DMS153 treated with DMSO at 0.1 percent for 48 hours (cell line): ENCODE measurements around the gene NBR1.
"Not testable (repeated sequence)": the region's sequence is repeated elsewhere in the genome, so short reads cannot be mapped to it uniquely, and the experiment has no call there.

Source experiments
- DNase-seq: peaks from one replicate; lab custom pipeline; 2025; ENCODE audit not compliant: unreplicated experiment; lab: John Stamatoyannopoulos, UW

NBR1 gene

GRCh38 chr17:43155666-43156065 lies 15.3 kb upstream of the NBR1 start:
- no peak for DNase-seq

DNA sequence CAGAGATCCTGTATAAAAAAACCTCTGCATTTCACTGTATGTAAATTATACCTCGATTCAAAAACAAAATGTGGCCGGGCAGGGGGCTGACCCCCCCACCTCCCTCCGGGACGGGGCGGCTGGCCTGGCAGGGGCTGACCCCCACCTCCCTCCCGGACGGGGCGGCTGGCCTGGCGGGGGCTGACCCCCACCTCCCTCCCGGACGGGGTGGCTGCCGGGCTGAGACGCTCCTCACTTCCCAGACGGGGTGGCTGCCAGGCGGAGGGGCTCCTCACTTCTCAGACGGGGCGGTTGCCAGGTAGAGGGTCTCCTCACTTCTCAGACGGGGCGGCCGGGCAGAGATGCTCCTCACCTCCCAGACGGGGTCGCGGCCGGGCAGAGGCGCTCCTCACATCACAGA lies 11.8 kb upstream of the NBR1 start:
- DNase-seq: not testable (repeated sequence)

GRCh38 chr17:43159957-43160356 lies 11.1 kb upstream of the NBR1 start:
- DNase-seq: not testable (repeated sequence)

DNA sequence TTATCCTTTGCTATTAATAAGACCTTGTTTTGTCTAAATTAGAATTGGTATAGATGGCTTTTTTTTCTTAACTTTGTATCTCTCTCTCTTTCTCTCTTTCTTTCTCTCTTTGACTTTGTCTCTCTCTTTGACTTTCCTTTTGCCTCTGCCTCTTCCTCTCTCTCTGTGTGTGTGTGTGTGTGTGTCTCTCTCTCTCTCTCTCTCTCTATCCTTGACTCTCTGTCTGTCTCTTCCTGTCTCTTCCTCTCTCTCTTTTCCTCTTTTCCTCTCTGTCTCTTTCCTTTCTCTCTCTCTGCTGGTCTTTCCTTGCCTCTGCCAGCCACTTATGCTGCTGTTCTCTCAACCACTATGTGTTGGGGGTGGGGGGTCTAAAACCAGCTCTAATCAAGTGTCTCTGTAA lies 5.0 kb upstream of the NBR1 start:
- not testable (repeated sequence) for DNase-seq

DNA sequence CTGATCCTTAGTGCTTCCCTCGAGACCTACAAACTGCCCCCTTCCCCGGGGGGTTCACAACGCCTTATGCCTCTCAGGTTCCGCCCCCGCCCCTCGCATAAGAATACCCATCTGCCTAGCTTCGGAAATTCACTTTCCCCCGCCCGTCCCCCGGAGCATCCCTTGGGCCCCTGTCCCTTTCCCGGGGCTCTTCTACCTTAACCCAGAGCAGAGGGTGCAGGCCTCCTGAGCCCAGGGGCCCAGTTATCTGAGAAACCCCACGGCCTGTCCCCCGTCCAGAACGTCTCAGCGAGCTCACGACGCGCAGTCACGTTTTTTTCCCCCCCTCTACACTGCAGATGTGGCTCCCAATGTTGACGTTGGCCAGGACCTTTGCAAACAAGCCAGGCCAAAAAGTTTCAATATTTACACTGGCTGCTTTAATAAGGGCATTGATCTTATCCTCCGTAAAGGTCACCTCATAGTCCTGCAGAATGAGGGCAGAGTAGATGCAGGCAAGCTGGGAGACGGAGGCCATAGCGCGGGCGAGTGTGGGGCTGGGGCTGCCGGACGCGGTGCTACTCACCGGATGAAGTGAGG lies 1.4 kb upstream of the NBR1 start:
- no peak for DNase-seq

DNA sequence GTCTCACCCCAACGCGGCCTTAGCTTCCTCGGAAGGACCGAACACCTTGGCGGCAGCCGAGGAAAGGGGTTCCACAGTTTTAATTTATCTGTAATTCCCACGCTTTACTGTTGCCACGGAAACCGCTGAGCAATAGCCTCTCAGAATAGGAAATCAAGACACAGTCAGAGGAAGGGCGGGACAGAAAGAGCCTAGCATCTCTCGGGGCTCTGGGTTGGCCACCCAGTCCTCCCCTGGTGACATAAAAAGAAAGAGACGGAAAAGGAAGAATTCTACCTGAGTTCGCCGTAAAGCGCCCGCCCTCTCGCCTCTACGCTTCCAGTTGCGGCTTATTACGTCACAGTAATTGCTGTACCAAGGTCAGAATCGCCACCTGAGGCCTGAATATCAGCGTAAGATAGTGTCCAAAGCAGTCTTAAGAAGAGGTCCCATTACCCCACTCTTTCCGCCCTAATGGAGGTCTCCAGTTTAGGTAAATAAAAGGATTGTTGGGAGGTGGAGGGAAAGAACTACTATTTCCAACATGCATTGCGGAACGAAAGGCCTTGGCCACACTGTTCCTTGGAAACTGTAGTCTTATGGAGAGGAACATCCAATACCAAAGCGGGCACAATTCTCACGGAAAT lies 761 bp upstream of the NBR1 start:
- DNase-seq: peak; percentile 97

- peak; percentile 23 for DNase-seq
These were observed 823 bp downstream of the NBR1 start for GRCh38 chr17:43171586-43172487.

DNA sequence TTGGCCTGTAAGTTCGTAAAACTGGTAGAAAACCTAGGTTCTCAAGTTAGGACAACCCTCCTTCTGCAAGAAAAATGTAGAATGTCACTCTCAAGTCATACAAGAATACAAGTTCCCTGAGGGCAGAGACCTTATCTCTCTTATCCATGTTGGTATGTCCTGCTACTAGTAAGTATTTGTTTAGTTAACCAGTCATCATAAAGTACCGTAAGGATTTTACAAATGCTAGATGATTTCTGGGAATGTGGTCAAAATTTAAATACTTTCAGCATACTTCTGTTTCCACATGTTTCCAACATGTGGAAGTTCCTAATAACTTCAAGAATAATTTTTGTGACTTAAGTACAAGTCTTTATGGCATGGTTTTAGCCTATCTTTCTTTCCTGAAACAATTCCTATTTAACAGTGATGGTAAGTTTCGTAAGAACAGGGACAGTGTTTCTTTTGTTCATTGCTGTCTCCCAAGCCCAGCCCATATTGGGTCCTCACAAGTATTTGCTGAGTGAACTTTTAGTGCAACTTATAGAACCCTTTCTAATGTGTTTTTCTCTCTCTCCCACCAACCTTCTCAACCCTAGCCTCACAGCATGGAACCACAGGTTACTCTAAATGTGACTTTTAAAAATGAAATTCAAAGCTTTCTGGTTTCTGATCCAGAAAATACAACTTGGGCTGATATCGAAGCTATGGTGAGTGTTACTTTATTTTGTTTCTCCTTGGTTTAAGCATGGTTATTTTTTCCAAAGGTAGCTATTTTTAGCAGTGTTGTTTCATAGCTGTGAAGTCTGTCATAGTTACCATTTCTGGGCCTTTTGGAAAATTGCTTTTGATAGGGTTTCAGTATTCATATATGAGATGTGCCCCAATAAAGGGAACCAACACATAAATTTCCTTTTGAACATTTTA lies 4.5 kb downstream of the NBR1 start:
- DNase-seq: no peak

- no peak for DNase-seq
These were observed 5.1 kb downstream of the NBR1 start for GRCh38 chr17:43176119-43176570.

DNA sequence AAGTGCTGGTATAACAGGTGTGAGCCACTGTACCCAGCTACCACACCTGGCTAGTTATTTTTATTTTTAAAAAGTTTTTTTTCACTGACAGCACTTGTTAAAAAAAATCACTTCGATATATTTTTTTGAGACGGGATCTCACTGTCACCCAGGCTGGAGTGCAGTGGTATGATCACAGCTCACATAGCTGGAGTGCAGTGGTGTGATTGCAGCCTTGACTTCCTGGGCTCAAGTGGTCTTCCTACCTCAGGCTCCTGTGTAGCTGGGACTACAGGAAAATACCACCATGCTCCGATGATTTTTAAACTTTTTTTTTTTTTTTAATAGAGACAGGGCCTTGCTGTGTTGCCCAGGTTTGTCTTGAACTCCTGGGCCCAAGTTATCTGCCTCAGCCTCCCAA lies 12.9 kb downstream of the NBR1 start:
- DNase-seq: no peak

DNA sequence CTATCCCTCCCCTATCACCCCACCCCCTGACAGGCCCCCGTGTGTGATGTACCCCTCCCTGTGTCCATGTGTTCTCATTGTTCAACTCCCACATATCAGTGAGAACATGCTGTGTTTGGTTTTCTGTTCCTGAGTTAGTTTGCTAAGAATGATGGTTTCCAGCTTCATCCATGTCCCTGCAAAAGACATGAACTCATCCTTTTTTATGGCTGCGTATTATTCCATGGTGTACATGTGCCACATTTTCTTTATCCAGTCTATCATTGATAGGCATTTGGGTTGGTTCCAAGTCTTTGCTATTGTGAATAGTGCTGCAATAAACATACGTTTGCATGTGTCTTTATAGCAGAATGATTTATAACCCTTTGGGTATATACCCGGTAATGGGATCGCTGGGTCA lies 15.6 kb downstream of the NBR1 start:
- DNase-seq: not testable (repeated sequence)

DNA sequence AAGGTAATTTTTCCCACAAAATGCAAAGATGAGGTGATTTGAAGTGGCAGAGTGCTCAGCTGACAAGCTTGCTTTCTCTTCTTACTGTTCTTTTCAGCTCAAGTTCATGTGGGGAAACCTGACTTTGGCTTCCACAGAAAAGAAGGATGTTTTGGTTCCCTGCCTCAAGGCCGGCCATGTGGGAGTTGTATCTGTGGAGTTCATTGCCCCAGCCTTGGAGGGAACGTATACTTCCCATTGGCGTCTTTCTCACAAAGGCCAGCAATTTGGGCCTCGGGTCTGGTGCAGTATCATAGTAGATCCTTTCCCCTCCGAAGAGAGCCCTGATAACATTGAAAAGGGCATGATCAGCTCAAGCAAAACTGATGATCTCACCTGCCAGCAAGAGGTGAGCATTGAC lies 22.2 kb downstream of the NBR1 start:
- DNase-seq: no peak

DNA sequence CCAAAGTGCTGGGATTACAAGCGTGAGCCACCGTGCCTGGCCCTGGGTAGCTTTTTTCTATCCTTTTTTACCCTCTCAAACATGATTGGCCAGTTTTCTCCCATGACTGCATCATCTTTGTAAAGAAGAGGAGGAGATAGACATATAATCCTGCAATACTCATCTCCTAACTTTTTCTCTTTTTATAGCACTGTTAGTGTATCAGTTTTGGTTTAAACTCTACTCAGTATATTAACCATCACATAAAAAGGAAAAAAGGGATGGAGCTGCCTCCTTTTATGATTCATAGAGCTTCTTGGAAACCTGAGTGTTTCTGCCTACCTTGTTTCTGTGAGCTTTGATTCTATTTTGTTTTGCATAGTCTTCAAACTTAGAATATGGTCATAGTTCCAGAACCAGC lies 28.6 kb downstream of the NBR1 start:
- no peak for DNase-seq

GRCh38 chr17:43200127-43200526 lies 29.1 kb downstream of the NBR1 start:
- no peak for DNase-seq

DNA sequence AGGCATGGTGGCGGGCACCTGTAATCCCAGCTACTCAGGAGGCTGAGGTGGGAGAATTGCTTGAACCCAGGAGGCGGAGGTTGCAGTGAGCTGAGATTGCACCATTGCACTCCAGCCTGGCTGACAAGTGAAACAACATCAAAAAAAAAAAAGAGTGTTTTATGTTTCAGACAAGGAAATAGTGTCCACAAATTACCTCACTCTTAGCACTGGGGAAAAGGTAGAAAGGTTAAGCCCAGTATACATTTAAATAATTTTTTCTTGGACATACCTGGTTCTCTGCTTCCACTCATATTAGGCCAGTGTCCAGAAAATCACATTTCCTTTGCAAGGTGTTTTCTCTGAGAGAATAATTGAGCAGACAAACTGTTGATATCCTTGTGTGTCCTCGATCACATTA lies 32.0 kb downstream of the NBR1 start:
- not testable (repeated sequence) for DNase-seq

GRCh38 chr17:43210576-43210975 lies 39.6 kb downstream of the NBR1 start:
- DNase-seq: no peak

- DNase-seq: no peak
These were observed 40.1 kb downstream of the NBR1 start for GRCh38 chr17:43211123-43211479.

DNA sequence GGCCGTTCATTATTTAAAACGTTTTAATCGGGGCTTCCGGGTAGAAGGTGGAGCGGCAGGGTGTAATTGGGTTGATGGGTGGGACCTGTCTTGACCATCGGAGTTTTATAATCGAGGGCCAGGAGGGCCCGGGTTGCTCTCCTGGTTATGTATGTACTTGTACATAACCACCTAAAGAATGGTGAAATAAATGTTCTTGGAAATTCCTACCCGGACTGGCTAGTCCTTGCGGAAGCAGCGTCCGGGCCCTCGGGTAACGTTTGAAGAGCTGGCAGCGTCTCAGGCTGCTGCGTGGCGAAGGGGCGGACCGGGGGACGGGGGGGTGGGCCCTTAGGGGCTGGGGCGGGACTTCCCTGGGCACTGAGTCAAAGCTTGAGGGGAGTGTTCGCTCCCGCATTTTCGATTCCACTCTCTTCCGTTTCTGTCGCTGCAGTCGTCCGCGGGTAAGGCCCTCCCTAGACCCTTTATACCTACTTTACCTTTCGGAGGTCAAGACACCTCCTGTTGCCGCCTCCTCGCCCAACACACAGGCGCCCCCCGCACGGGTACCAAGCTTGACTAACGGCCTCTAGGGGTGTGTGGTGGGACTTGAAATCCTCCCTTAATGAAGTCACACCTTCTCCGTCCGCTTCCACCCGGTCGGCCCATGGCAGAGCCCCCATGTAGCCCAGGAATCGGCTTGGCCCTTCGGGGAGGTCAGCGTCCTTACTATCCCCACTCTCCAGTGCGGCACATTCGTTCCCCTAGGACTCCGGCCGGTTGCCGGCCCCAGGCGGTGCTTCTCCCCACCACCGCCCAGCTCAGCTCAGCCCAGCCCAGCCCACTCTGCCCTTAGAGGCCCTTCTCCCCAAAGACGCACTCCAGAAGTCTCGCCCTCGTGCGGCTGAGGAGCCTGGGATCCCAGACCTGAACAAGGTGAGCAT lies 40.7 kb downstream of the NBR1 start, which contains the start of gene TMEM106A:
Gene TMEM106A, plus strand, starts transcription at position 396 of the 923 bp plus-strand sequence. CDS start 1,167 bp downstream, outside the sequence.
- peak; percentile 4 for DNase-seq

GRCh38 chr17:43212641-43213490 lies 41.9 kb downstream of the NBR1 start:
- no peak for DNase-seq
